GM23248 (cell line): ENCODE measurements around the gene TYW5.

Experiments
- EZH2 ChIP-seq: fragments of 200-600 bp; sonication (generic); IDR thresholded peaks from 2 replicates; pipeline ENCODE4 v1.6.1; 2018; ENCODE audit warnings: antibody characterized with exemption, mild to moderate bottlenecking; ENCODE audit not compliant: insufficient read depth, poor library complexity, severe bottlenecking
- EZH2phosphoT487 ChIP-seq: fragments of 200-600 bp; sonication (generic); IDR thresholded peaks from 2 replicates; pipeline ENCODE4 v1.6.1; 2018; ENCODE audit warnings: antibody characterized with exemption, moderate library complexity, mild to moderate bottlenecking, low read depth; ENCODE audit not compliant: insufficient read depth

DNA sequence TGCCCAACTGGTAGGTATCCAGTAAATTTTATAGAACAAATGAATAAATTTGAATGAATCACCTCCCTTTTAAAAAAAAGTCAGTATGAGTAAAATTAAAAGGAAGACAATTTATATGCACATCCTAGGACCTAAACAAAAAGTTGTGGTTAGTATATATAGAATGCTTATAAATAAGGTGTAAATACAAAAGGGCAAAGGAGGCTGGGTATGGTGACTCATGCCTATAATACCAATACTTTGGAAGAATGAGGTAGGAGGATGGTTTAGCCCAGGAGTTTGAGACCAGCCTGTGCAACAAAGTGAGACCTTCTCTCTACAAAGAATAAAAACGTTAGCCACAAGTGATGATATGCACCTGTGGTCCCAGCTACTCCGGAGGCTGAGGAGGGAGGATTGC, 31.4 kb downstream of the TYW5 start:
- TF ChIP-seq EZH2 (no peak), EZH2phosphoT487 (no peak)
